OCI-LY1 (cell line): Measurements from ENCODE around the gene VRTN.

Experiments
- CTCF ChIP-seq: fragments of 200-600 bp; sonication (generic), shearing (Covaris generic); IDR thresholded peaks from 2 replicates; pipeline ENCODE4 v1.5.1; 2017; ENCODE audit warnings: mild to moderate bottlenecking, antibody characterized with exemption, low read length, moderate library complexity, mixed read lengths
- EZH2 ChIP-seq: fragments of 200-600 bp; sonication (generic), shearing (Covaris generic); IDR thresholded peaks from 2 replicates; pipeline ENCODE4 v1.8.0; 2017; ENCODE audit warnings: borderline replicate concordance, mixed run types, mild to moderate bottlenecking, antibody characterized with exemption, low read length, moderate library complexity, mixed read lengths

GRCh38 chr14:74325446-74325845 lies 22.8 kb upstream of the VRTN start:
- no peak for TF ChIP-seq CTCF
- TF ChIP-seq EZH2 = no peak
